ENCODE measurements around the gene RGL1.
"Not testable (repeated sequence)": the region's sequence is repeated elsewhere in the genome, so short reads cannot be mapped to it uniquely, and the experiment has no call there.

The RGL1 gene

DNA sequence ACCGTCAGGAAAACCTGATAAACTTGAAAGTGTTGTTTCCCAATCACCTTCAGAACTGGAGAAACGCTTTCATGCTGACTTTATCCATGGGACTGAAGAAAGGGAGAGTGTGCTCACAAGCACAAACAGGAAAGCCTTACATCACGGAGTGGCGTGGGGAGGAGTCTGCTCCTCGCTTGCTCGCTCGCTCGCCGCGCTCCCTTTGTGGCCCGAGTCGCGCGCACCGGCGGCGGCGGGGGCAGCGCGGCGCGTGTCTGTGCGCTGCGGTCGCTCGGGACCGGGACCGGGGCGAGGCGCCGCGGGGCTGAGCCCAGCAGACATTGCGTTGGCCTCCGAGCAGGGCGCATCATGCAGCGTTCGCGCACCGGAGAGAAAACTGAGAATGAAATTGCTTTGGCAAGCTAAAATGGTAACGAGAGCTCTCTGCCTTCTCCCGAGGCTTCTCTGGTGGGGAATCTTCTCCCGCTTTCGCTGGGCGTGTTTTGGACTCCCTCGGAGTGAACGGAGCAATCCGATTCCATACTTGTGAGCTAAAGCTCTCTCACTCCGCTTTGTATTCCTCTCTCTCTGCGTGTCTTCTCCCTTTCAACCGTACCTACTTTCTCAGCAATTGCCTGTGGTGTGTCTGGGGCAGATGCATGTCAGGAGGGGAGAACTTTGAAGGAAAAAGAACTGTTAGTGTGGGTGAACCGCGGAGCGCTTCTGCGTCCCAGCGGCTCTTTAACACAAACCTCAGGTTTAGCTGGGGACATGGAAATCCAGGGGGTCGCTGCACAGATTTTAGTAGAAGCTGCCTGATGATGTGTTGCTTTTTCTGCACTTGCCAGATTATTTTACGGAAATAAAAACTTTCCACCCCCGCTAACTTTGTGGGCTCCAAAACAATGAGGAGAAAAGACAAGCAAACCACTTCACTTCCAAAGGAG lies at the start of gene RGL1:
TSS of gene RGL1 (plus strand) at position 205 of the 926 bp plus-strand sequence. CDS start at position 383, 178 bp downstream.
- peak; percentile 42 for DNase-seq

DNA sequence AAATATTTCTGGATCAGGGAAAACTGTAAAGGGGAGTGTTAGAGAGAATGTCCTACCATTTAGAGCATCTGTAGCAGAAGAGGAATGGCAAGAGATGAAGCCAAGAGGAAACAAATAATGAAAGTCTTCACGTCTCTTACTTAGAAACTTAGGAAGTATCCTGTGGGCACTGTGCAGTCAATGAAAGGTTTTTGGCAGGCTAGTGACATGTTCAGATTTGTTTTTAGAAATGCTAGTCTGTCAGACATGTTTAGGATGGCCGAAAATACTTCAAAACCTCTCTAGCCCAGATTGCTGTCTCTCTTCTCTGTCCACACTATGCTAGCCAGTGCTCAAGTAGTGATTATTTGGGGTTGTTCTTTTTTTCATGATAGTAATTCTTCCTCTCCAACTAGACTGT lies 48.6 kb upstream of the RGL1 start:
- DNase-seq, result no peak

DNA sequence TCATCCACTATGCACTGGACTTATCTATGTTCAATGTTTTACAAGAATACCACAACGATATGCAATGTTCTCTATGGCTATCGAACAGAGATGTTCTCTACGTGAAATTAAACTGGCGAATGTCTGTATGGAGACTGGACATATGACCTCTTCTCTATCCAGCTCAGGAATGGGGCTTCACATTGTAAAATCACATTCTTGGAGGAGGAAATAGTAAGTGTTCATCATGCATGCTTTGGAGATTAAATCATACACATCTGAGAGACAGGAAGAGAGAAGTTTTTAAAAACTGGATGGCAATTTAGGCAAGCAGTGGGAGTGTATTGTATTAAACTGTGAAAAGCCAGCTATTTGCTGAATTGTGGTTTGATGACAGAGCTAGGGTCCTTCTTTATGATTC lies 47.9 kb upstream of the RGL1 start:
- no peak for DNase-seq

DNA sequence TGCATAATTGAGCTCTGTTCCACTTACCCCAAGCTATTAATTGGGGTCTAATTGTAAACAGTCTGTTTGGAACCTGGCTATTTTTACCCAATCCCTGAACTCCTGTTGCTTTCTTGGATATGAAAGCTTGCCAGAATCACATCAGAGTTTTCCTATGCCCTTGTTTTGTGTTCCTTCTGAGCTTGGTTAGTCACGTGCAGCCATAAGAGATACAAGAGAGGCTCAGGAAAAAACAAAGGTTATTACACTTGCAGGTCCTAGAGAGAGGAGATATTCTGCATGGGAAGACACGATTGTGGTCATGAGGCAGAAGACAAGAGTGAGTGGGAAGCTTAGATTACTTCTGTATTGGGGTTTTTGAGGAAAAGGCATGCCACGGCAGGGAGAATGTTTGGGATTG lies 46.0 kb upstream of the RGL1 start:
- DNase-seq, result no peak

DNA sequence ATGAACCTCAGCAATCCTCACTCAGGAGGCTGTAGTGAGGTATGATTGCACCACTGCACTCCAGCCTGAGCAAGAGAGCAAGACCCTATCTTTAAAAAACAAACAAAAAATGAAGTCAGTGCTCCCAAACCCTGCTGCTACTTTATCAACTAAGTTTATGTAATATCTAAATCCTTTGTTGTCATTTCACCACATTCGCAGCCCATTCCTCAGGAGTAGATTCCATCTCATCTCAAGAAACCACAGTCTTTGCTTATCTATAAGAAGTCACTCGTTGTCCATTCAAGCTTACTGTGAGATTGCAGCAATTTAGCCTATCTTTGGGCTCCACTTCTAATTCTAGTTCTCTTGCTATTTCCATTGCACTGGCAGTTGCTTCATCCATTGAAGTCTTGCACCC lies 44.3 kb upstream of the RGL1 start:
- peak; percentile 25 for DNase-seq

DNA sequence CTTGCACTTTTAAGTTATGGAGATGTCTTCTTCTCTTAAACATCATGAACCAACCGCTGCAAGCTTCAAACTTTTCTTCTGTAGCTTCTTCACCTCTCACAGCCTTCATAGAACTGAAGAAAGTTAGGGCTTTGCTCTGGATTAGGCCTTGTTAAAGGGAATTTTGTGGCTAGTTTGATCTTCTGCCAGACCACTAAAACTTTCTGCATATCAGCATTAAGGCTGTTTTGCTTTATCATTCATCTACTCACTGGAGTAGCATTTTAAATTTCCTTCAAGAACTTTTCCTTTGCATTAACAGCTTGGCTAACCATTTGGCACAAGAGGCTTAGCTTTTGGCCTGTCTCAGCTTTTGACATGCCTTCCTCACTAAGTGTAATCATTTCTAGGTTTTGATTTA lies 43.0 kb upstream of the RGL1 start:
- DNase-seq, result no peak

DNA sequence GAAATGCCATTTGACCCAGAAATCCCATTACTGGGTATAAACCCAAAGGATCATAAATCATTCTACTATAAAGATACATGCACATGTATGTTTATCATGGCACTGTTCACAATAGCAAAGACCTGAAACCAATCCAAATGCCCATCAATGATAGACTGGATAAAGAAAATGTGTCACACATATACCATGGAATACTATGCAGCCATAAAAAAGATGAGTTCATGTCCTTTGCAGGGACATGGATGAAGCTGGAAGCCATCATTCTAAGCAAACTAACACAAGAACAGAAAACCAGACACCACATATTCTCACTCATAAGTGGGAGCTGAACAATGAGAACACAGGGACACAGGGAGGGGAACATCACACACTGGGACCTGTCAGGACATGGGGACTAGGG lies 42.1 kb upstream of the RGL1 start:
- not testable (repeated sequence) for DNase-seq

DNA sequence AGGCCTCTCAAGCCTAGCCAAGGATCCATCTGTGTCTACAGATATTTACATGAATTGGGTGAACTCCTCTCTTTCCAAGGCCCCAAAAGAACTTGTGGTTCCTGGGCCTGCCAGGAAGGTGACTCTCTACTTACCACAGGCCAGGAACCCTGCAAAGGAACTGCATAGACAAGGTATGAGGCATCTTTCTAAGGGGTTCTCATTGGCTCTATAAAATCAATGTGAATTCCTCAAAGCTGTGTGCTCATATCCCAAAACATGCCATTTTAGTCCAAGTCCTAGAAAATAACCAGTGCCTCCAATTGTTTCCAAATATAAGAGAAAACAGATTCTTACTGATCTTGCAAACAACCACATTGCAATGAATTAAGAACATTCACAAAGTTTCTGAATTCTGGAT lies 39.9 kb upstream of the RGL1 start:
- DNase-seq, result no peak

DNA sequence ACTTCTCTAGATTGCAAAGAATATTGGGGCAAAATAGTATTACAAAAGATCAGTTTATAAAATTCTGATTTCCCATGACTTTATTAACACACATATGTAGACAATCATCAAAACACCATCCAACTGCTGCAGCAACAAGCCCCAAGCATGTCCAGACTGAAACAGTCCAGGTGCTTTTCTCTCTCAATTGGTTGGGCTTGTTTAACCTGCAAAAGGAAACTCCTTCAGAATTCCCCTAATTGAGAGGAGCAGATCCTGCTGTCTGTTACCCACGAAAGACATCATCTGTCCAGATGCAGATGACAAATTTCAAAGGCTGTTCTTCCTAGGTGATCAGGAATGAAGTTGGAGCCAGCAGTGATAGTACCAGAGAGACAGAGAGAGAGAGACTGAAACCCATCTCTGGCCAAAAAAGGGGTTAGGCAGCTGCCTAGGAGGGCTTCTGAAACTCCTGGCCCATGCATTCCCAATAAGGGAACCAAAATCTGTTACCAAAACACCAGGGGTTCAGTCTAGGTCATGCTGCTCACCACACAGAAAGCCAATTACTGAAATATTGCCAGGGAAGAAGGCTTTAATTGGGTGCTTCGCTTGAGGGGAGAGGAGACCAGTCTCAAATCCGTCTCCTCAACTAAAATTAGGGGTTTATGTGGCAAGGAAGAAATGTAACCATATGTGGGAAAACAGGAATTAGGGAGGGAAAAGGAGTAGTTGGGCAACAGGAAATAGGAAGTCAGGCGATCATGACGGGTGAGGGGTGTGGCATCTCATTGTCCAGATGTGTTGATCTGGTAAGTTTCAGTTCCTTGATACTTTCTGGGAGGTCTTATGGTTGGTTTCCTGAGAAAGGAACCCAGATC lies 34.7 kb upstream of the RGL1 start:
- no peak for DNase-seq

DNA sequence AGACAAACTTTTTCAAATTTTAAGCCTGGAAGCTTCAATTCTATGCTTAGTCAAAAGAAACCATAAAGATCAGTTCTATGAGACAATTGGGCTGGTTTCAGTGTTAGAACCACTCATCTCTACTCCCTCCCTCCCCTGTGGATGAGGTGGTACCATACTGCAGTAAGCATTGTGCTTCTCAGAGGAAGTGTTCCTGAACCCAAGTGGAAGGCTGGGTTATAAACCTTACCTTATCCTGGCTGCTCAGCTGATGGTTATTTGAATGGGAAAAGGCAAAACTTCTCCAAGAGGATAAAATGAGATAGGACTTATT lies 34.1 kb upstream of the RGL1 start:
- DNase-seq, result no peak

DNA sequence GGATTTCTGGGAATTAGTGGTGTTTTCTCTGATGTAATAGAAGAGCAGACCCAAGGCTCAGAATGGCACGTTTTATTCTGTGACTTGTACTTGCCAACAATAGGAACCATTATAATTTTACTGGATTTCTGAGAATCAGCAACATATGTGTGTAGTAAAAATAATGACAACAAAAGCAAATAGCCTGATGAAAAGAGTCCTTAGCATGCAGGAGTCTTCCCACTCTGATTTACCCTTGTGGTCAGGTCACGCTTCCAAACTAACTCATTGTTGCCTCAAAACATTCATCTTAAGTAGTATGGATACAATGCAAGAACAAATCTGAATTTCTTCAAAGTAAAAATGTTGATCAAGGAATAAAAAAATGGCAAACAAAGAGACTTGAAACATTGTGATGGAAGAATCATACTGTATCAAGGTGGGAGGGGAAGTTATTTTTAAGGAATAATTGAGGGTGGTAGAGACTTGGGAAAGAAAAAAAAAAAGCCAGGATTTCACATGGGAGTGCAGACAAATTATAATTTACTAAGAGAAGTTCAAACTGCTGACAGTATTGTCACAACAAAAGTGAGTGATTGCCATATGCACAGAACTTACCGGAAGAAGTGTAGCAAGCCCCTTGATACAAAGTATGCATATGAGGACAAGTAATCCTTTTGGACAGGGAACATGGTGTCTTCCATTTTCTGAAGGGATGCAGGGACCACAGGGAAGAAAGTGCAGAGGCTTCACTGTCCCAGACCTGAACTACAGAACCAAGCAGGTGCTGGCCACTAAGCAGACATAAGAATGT lies 31.2 kb upstream of the RGL1 start:
- no peak for DNase-seq

DNA sequence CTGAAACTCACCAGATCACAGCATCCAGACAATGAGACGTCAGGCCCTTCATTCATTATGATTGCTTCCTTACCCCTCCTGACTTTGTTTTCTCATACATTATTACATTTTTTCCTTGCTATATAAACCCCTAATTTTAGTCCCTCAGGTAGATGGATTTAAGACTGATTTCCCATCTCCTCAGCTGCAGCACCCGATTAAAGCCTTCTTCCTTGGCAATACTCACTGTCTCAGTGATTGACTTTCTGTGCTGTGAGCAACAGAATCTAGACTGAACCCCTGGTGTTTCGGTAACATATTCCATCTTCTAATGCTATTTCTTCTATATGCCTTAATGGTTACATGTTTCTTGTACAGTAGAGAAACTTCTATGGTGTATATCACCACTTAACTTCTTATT lies 30.0 kb upstream of the RGL1 start:
- DNase-seq, result no peak

DNA sequence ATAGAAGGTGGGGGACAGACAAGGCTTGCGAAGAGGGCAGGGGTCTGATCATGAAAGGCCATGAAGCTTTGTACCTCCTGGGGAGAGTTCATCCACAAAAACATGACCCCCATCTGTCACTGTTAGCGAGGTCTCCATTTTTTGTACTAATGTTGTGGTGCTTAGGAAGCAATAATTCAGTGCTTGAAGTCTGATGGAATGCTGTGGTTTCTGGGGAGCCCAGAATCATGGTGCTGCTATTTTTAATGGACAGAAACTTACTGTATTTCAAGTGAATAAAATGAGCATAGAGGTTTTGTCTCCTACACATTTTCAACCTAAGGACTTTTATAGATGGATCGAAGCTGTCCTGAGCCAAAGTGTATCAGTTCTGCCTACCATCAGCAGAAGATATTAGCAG lies 28.2 kb upstream of the RGL1 start:
- no peak for DNase-seq

DNA sequence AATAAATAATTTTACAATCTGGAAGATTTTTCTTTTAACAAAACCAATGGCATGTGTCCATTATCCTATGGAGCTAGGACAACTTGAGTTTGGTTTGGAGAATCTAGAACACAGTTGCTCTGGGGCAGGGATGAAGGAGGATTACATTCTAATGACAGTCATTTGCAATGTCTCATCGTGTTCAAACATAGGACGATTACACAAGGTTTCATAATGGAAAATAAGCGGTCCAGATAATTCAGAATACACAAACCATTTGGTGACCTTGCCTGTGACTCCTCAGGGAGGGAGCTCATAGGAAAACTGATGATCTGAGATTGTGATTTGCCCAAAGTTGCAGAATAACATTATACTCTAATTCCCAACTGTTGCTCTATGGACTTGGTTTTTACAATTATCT lies 27.6 kb upstream of the RGL1 start:
- DNase-seq, result no peak

DNA sequence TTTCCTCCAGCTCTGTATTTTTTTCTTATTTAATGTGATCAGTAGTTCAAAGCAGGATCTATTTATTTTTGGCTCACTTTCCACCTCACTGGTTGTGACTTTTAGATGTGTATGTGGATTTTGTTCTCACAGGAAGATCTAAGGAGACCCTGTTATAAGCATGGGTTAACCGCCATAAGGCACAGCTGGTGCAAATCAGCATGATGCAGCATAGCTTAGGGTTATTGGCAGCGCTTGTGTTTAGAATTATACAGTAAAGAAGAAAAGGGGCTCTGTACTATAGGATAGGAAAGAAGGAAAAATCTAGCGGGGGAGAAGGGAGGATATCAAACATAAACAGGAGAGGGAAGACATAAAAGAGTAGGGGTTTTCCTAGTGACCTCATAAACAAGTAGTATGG lies 26.9 kb upstream of the RGL1 start:
- DNase-seq, result no peak

DNA sequence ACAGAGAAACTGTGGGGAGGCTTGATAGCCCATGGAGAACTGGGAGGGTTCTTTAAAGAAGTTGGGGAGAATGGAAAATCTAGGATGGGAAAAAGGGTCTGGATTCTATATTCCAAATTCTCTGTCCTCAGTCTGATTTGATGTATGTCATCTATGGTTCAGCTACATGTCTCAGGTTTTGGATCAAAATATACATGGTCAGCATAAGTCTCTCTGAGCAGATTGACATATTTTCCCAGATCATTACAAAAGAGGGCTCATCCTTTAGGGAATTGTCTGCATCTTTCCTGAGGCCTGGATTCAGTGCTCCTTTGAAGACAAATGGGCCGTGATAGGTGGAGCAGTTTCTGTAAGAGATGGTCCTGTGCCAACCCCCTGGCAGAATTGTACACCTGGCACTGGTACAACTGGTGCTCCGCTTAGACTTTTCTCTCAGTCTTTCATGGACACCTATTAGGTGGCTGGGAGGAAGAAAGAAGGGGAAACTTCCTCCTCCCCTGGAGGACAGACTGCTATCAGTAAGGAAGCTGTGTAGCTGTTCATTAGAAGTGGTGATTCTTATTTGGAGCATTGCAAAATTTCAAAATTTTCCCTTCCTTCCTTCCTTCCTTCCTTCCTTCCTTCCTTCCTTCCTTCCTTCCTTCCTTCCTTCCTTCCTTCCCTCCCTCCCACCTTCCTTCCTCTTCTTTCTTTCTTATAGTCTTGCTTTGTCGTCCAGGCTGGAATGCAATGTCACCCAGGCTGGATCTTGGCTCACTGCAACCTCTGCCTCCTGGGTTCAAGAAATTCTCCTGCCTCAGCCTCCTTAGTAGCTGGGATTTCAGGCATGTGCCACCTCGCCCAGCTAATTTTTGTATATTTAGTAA lies 26.1 kb upstream of the RGL1 start:
- no peak for DNase-seq

DNA sequence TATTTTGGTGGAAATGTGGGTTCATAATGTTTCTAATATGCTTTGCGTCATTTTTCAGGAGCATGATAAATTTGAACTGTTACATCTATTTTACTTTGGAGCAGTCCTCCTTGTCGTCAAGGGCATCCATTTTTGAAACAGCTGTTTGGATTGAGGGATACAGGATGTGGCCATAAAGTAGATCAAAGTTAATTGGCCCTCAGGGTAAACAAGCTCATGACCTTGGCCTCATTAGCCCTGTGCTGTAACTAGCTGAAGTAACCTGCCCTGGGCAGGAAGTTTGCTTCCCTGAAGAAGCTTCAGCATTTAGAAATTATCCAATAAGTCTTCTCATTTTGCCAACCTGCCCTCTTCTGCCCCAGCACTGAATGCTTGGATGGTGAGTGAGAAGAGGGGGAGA lies 24.8 kb upstream of the RGL1 start:
- no peak for DNase-seq

DNA sequence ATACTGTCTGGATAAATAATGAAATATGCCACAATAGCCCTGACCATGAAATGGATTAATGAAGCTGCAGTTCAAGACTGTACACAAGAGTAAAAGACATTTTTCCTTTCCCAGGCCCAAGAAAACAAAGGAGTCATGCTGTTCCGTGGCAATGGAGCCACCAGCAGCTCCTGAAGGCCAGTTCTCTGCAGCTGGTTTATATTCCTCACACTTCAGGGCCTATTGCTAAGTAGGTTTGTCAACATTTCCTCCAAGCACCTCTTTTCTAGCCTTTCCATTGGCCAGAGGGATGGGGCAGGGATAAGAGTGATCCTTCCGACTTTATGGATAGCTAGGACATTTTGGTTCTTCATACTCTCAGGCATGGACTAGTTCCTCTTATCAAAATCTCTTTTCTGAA lies 24.2 kb upstream of the RGL1 start:
- DNase-seq, result no peak

DNA sequence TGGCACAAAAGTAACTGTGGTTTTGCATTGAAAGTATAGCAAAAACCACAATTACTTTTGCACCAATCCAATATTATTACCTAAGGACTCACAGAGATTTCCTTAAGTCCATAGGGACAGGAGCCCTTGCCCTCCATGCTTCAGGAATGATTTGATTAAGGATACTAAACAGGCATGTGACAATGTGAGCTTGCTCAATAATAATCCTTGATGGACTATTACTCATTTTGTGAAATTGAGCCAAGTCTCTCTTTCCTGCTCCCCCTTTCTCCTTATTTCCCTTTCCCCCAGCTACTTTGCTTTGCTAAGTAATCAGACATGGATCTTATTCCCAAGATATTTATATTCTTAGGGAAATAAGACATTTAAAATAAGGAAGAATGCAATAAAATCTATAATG lies 21.6 kb upstream of the RGL1 start:
- DNase-seq, result no peak

DNA sequence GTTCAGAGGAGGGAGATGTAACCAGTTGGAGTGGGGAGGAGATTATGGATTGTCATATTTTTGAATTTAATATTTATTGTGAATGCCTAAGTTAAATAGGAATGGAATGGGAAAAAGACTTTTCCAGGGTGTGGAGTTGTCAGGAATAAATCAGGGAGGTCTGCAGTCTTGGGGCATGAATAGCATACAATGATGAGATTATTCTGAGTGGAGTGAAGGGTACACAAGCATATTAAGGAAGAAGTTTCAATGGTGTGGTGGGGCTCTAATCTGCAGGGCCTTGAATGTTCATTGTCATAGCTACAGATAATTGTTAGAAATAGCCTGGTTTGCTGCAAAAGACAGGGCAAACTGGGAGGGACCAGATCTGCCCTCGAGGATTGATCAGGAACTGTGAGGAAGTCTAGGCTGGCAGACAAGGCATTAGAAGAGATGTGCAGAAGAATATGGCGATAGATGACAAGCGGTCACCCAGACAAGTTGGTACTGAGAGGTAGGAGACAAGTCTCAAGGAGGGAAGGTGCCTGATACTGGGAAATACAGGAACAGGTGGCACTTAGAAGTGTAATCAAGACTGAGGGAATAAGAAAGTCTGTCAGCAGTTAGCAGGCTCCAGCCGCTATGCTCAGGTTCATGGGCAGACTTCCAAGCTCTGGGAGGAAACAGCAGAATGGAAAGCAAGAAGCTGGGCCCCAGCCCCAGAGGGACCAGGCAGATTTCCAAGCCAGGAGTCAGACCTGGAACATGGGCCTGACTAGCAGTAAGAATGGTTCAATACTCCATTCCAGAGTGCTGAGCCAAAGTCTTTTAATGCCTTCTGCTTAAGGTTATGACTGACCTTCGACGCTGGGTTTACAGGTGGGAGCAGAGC lies 20.9 kb upstream of the RGL1 start:
- DNase-seq, result no peak

DNA sequence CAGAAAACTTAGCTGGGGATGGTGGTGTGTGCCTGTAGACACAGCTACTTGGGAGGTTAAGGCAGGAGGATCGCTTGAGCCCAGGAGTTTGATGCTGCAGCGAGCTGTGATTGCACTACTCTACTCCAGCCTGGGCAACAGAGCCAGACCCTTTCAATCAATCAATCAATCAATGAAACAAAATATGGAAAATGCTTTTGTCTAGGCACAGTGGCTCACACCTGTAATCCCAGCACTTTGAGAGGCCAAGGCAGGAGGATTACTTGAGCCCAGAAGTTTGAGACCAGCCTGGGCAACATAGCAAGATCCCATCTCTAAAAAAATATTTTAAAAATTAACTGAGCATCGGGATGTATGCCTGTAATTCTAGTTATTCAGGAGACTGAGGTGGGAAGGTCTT lies 19.0 kb upstream of the RGL1 start:
- DNase-seq, result not testable (repeated sequence)

Measured in hematopoietic multipotent progenitor cell treated with erythropoietin and hydrocortisone succinate and interleukin-3 and kit ligand, for 6 days (in vitro differentiated cells).